GM18873 (cell line): ENCODE results near the gene TNIP1.
A peak's percentile ranks its signal among the peaks of the same experiment; 100 is the strongest.

Experiments used
- ATAC-seq: cut with Tn5 transposase; IDR thresholded peaks from one replicate; pipeline ENCODE4 v1.9.1; 2021; ENCODE audit warnings: mild to moderate bottlenecking, moderate library complexity, moderate number of reproducible peaks; ENCODE audit not compliant: unreplicated experiment, low FRiP score

TNIP1 gene

GRCh38 chr5:151051066-151051930, 29.5 kb downstream of the TNIP1 start:
- peak; percentile 51 for ATAC-seq

- ATAC-seq: no peak
Observed at GRCh38 chr5:151048526-151048925, 32.3 kb downstream of the TNIP1 start.

- ATAC-seq: no peak
Observed at GRCh38 chr5:151047814-151048425, 32.9 kb downstream of the TNIP1 start.

GRCh38 chr5:151042453-151043093, 38.3 kb downstream of the TNIP1 start:
- ATAC-seq: no peak

GRCh38 chr5:151041577-151042268, 39.1 kb downstream of the TNIP1 start:
- ATAC-seq: no peak

GRCh38 chr5:151040211-151040747, 40.6 kb downstream of the TNIP1 start:
- no peak for ATAC-seq

GRCh38 chr5:151039665-151040064, 41.2 kb downstream of the TNIP1 start:
- ATAC-seq: no peak

- ATAC-seq: no peak
Observed at GRCh38 chr5:151038801-151039238, 42.0 kb downstream of the TNIP1 start.

- no peak for ATAC-seq
Observed at GRCh38 chr5:151038412-151038745, 42.5 kb downstream of the TNIP1 start.

- ATAC-seq: no peak
Observed at GRCh38 chr5:151037561-151038411, 43.0 kb downstream of the TNIP1 start.

- no peak for ATAC-seq
Observed at GRCh38 chr5:151036556-151036955, 44.3 kb downstream of the TNIP1 start.

GRCh38 chr5:151034422-151035379, 46.1 kb downstream of the TNIP1 start:
- ATAC-seq: no peak

- ATAC-seq: no peak
Observed at GRCh38 chr5:151033217-151033934, 47.5 kb downstream of the TNIP1 start.

- ATAC-seq: no peak
Observed at GRCh38 chr5:151031554-151031953, 49.3 kb downstream of the TNIP1 start.

- ATAC-seq: no peak
Observed at GRCh38 chr5:151030379-151030778, 50.5 kb downstream of the TNIP1 start.

GRCh38 chr5:151030056-151030336, 50.8 kb downstream of the TNIP1 start:
- no peak for ATAC-seq

- no peak for ATAC-seq
Observed at GRCh38 chr5:151029179-151030055, 51.4 kb downstream of the TNIP1 start.
